Vagina (tissue), 2 donors: ENCODE results near the gene HPCAL1.

Source experiments
- POLR2A ChIP-seq, 2 donors: fragments of 450-650 bp; IDR thresholded peaks; one replicate each; pipeline ENCODE4 v1.6.1; 2017; ENCODE audit warnings: antibody characterized with exemption in 2 of 2, mild to moderate bottlenecking in 2 of 2, moderate library complexity in 2 of 2
- POLR2AphosphoS5 ChIP-seq, 2 donors: sonication (generic); formaldehyde crosslinking; IDR thresholded peaks; one replicate each; pipeline ENCODE4 v1.9.0; 2017; ENCODE audit warnings: antibody characterized with exemption in 2 of 2, mild to moderate bottlenecking in 2 of 2, low read depth in 1 of 2; ENCODE audit not compliant: insufficient read depth in 1 of 2
- TF ChIP-seq, protein P1 (sequence below), 3 experiments: fragments of 450-650 bp in 2 of 3; fragments of 200-600 bp in 1 of 3; sonication (generic) in 1 of 3; IDR thresholded peaks; one replicate each; pipeline ENCODE4 v1.5.1; 2017 to 2019; ENCODE audit warnings: antibody characterized with exemption in 3 of 3, mild to moderate bottlenecking in 2 of 3, moderate library complexity in 2 of 3

DNA sequence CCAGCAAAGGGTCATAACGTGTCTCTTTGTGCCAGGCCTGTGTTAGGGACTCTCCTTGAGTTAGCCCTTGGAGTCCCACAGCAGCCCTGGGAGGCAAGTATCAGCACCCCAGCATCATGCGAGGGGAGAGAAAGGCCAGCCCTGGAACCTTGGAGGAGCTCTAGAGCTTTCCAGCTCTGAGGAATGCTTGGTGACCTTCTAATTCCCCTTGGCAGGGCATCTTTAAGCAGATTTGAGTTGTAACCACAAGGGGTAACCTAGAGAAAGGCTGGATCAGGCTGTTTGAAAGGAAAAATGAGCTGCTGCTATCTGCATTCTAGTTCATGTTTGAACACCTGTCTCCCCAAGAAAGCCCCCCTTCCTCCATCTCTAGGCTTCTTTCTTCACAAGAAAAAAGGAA lies 169.3 kb downstream of the HPCAL1 start:
- no peak for TF ChIP-seq POLR2A (IDR thresholded peaks at IDR 0.05)
- no peak for TF ChIP-seq POLR2AphosphoS5 (IDR thresholded peaks at IDR 0.05; ENCODE audit: insufficient read depth in 1 of 2, low read depth in 1 of 2)
- TF ChIP-seq, protein P1, sequence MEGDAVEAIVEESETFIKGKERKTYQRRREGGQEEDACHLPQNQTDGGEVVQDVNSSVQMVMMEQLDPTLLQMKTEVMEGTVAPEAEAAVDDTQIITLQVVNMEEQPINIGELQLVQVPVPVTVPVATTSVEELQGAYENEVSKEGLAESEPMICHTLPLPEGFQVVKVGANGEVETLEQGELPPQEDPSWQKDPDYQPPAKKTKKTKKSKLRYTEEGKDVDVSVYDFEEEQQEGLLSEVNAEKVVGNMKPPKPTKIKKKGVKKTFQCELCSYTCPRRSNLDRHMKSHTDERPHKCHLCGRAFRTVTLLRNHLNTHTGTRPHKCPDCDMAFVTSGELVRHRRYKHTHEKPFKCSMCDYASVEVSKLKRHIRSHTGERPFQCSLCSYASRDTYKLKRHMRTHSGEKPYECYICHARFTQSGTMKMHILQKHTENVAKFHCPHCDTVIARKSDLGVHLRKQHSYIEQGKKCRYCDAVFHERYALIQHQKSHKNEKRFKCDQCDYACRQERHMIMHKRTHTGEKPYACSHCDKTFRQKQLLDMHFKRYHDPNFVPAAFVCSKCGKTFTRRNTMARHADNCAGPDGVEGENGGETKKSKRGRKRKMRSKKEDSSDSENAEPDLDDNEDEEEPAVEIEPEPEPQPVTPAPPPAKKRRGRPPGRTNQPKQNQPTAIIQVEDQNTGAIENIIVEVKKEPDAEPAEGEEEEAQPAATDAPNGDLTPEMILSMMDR (IDR thresholded peaks at IDR 0.05): no peak
